Measurements from ENCODE around the gene GSTM5.
A peak's percentile ranks its signal among the peaks of the same experiment; 100 is the strongest.
"Not testable (repeated sequence)": the region's sequence is repeated elsewhere in the genome, so short reads cannot be mapped to it uniquely, and the experiment has no call there.

Gene GSTM5

DNA sequence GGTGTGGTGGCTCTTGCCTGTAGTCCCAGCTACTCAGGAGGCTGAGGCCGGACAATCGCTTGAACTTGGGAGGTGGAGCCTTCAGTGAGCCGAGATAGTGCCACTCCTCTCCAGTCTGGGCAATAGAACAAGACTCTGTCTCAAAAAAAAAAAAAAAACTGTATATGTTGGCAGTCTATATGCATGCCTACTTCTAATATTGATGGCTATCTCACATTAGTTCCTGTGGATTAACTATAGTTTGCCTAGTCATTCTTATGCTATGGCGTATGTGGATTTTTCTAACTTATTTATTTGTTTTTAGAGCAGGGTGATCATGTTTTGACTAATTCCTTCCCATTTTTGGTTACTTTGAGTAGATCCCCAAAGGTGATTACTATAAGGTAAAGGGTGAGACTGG lies 15.0 kb upstream of the GSTM5 start:
- DNase-seq (ENCODE audit: low read depth in 2 of 2), result no peak

- not testable (repeated sequence) for DNase-seq (ENCODE audit: low read depth in 2 of 2)
Observed at GRCh38 chr1:109697861-109698260, 14.2 kb upstream of the GSTM5 start.

GRCh38 chr1:109702940-109703339 lies 9.1 kb upstream of the GSTM5 start:
- not testable (repeated sequence) for DNase-seq (ENCODE audit: low read depth in 2 of 2)

DNA sequence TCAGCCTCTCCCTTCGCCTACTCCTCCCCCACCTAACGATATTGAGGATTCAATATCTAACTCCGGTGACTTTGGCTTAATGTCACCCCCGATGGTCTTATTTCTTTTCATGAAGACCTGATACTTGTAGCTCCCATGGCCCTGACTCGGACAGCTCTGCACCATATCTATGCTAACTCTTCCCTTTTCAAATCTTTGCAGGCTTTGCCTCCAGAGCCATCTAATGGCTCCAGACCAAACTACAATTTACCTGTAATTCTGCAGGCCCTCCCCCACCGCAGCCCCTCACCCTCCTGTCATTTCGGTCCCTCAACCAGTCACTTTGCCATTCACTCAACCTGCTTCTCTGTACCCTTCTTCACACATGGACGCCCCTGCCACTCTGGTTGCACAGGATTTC lies 7.9 kb upstream of the GSTM5 start:
- DNase-seq (ENCODE audit: low read depth in 2 of 2), result no peak

DNA sequence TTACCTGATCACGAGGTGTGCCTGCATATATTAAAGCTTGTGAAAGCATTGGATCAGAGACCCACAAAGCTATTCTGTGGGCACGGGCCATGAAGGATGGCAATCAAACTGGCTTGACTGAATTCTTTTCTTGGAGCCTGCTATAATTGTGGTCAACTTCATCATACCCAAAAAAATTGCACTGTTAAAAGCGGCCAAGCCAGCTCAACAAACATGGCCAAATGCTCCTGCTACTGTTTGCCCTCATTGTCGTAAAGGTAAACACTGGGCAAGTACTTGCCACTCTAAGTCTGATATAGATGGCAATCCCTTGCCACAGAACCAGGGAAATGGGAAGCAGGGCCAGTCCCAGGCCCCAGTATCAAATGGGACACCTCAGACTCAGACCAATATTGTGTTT lies 6.6 kb upstream of the GSTM5 start:
- DNase-seq (ENCODE audit: low read depth in 2 of 2), result no peak

- not testable (repeated sequence) for DNase-seq (ENCODE audit: low read depth in 2 of 2)
Observed at GRCh38 chr1:109708949-109709348, 3.1 kb upstream of the GSTM5 start.

DNA sequence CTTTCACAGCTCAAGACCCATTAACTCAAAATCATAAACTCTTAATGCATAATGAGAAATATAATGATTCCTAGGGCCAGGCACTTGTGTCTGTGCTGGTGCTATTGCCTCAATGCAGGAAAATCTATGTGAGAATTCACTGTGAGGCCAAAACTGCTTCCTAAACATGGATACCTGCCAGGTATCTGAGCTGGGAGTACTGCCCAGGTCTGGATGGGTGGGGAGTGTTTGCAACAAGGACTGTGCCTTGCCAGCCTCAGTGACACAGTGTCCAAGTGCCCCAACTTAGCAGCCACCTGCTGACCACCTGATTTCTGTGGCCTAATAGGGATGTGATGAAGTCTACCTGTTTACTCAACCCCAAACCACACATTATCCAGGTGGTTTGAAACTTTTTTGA lies 2.2 kb upstream of the GSTM5 start:
- not testable (repeated sequence) for DNase-seq (ENCODE audit: low read depth in 2 of 2)

DNA sequence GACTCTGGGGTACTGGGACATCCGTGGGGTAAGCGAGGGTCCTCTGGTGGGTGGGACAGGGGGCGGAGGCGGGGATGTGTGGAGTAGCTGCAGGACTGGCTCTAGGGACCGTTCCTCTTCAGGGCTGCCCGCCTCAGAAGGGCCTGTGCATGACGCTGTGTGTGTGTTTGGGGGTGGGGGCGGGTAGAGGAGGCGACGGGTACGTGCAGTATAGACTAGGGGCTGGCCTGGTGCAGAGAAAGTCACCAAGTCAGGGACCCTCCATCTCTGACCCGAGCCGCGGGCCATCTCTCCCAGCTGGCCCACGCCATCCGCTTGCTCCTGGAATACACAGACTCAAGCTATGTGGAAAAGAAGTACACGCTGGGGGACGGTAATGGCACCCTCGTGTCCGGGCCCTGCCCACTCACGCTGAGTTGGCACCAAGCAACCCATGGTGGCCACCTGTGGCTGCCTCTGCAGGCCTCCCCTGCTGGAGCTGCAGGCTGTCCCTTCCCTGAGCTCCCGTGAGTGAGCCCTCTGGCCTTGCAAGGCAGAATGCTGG lies 342 bp downstream of the GSTM5 start:
- no peak for DNase-seq (ENCODE audit: low read depth in 2 of 2)

- no peak for DNase-seq (ENCODE audit: low read depth in 2 of 2)
Observed at GRCh38 chr1:109713636-109714035, 1.6 kb downstream of the GSTM5 start.

DNA sequence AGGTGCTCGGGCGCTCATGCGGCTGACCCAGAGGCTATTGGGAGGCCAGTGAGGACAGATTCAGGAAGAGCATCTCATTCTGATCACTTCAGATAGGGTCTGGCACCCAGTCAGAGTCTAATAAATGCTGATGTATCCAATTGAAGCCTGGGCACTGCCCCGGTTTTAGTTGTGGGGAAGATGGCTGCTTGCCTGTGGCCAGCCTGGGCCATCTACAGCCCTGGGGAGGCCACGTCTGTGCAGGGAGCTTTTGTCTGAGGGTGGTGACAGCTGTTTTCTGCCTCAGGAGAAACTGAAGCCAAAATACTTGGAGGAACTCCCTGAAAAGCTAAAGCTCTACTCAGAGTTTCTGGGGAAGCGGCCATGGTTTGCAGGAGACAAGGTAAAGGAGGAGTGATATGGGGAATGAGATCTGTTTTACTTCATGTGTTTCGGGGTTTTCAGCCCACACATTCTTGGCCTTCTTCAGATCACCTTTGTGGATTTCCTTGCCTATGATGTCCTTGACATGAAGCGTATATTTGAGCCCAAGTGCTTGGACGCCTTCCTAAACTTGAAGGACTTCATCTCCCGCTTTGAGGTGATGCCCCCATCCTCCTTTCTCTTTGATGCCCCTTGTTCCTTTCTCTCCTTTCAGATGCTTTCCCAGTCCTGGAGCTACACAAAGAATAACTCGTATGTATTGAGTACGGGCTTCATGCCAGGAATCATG lies 2.8 kb downstream of the GSTM5 start:
- no peak for DNase-seq (ENCODE audit: low read depth in 2 of 2)

- DNase-seq (ENCODE audit: low read depth in 2 of 2), result no peak
Observed at GRCh38 chr1:109716121-109716520, 4.1 kb downstream of the GSTM5 start.

DNA sequence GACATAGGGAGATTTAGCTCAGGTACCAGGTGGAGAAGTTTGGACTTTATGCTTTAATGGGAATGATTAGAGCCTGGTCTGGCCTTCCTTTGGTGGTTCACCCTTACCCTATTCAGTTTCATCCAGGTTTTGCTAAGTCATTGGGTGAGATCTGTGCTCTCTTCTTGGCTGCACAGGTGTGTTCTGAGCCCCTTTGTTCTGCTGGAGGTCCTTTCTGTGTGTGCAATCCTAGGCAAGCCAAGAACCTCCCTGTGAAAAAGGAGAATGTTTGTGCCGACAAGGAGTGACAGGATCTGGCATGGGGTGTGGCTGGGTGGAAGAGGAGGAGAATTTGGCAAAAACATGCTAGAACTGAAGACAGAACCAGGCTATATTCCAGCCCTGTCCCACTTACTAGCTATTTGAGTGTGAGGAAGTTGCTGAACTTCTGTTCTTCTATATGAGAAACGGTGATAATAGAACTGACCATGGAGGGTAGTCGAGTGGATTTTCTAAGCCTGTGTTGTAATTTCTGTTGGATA lies 4.6 kb downstream of the GSTM5 start:
- DNase-seq (ENCODE audit: low read depth in 2 of 2), result no peak

DNA sequence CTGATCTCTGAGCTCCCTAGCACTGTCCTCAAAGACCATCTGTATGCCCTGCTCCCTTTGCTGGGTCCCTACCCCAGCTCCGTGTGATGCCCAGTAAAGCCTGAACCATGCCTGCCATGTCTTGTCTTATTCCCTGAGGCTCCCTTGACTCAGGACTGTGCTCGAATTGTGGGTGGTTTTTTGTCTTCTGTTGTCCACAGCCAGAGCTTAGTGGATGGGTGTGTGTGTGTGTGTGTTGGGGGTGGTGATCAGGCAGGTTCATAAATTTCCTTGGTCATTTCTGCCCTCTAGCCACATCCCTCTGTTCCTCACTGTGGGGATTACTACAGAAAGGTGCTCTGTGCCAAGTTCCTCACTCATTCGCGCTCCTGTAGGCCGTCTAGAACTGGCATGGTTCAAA lies 5.7 kb downstream of the GSTM5 start:
- no peak for DNase-seq (ENCODE audit: low read depth in 2 of 2)

DNA sequence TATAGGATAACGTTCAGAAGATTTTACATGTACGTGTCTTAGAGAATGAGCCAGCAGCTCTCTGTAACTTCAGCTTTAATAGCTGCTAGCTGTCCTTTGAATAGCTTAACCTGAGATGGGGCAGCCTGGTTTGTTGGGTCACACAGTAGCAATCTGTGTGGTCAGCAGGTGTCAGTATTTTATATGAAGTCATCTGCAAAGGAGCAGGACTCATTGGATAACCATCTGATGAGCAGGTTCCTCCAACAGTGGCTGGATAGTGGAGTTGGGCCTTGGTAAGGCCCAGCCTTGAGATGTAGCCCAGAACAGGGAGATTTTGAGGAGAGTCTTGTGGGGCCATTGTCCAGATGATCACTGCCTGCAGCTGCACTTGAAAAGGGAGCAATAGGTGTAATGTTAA lies 6.4 kb downstream of the GSTM5 start:
- no peak for DNase-seq (ENCODE audit: low read depth in 2 of 2)

DNA sequence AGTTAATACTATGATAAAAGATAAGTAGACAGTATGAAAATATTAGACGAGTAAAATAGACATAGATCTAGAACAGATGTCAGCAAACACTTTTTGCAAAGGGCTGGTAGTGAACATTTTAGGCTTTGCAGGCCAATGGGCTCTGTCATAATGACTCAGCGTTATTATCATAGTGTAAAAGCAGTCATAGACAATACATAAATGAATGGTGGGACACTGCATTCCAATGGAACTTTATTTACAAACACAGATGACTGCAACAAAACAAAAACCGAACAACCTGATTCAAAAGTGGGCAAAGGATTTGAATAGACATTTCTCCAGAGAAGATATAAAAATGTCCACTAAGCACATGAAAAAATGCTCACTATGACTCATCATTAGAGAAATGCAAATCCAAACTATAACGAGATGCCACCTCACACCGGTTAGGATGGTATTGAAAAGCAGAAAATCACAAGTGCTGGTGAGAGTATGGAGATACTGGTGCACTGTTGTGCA lies 7.3 kb downstream of the GSTM5 start:
- peak in 1 of 2 experiments; percentile 18 for DNase-seq (ENCODE audit: low read depth in 2 of 2)

- no peak for DNase-seq (ENCODE audit: low read depth in 2 of 2)
Observed at GRCh38 chr1:109721042-109721441, 9.0 kb downstream of the GSTM5 start.

DNA sequence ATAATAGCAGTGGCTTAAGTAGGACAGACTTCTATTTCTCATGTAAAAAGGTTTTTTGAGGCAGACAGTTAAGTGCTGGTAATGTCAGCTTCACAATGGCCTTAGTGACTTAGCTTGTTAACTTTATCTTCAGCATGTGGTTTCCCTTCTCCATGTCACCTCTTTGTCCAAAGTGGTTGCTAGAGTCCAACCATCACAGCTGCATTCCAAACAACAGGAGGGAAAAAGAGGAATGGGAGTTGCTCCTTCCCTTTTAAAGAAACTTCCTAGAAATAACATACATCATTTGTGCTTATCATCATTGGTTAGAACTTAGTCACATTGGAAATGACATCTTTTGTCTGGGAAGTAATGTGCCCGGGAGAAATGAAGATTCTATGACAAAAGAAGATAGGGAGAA lies 9.9 kb downstream of the GSTM5 start:
- no peak for DNase-seq (ENCODE audit: low read depth in 2 of 2)

DNA sequence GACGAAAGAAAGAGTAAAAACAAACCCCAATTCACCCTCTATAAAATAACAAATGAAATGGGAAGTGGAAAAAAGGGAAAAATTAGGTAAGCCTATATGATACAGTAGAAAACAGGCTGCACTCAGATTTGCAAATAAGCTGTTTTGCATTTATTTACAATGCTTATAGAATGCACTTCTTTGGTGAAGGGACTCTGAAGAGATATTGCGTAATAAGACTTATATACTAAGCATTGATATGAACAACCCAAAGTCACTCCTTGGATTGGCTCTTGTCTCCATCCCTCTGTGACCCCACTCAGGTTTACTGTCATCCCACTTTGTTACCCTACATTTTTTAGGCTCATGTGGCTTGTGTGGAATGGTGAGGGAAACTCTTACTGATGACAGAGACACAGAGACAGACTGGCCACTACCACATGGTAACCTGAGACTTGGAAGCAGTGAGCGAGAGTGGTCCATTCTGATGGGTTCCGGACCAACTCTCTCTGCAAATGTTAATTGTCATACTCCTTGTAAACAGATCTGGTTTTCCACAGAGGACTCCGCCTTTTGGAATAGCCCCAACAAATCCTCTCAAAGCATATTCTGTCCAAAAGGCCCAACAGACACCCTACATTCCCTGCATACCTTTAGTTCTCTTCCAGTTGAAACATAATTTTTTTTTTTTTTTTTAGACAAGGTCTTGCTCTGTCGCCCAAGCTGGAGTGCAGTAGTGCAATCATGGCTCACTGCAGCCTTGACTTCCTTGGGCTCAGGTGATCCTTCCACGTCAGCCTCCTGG lies 11.0 kb downstream of the GSTM5 start:
- no peak for DNase-seq (ENCODE audit: low read depth in 2 of 2)

DNA sequence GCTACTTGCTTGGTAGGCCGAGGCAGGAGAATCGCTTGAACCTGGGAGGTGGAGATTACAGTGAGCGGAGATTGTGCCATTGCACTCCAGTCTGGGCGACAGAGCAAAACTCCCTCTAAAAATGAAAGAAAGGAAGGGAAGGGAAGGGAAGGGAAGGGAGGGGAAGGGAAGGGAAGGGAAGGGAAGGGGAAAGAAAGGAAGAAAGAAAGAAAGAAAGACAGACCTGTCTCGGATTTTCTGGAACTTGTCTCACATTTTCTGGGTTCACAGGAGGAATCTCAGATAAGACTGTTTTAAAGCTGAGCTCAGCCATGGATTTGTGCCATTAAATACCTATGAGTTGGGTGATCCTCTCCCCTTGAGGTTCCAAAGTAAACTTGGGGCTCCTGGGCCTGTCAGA lies 12.9 kb downstream of the GSTM5 start:
- DNase-seq (ENCODE audit: low read depth in 2 of 2), result no peak

DNA sequence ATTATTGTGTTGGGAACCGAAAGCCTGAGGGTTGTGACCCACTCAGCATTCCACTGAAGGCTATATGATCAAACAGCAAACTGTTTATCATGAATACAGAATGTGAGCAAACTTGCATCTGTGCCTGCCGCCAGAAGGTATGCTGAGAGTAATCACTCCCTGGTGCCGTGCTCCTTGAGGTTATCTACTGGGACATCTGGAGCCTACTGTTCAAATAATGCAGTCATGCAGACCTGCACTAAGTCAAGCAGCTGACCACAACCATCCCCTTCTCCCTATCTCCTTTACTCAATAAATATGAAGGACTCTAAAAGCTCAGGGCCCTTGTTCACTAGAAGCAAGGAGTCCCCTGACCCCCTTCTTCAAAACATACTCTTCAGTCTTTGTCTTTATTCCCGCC lies 13.5 kb downstream of the GSTM5 start:
- no peak for DNase-seq (ENCODE audit: low read depth in 2 of 2)

GRCh38 chr1:109726007-109726406 lies 14.0 kb downstream of the GSTM5 start:
- no peak for DNase-seq (ENCODE audit: low read depth in 2 of 2)

- DNase-seq (ENCODE audit: low read depth in 2 of 2), result no peak
Observed at GRCh38 chr1:109726728-109727373, 14.8 kb downstream of the GSTM5 start.
